Endothelial cell of umbilical vein (primary cell): ENCODE data around the gene ZNF652. TPM values are rescaled to one million over a fixed set of nuclear protein-coding genes. Genes with fewer than 3 reads are reported as not detected.

Experiments
- BruUV-seq: library from RNA; stranded (reverse); fragments of 400-500 nt; replicated peaks from 2 replicates; lab custom pipeline; 2021; lab: Mats Ljungman, UMichigan
- CTCF ChIA-PET: fragments of 300-600, 350-600 bp; sonication (Branson Sonifier 250); formaldehyde crosslinking; loops from one replicate; lab custom pipeline; 2021; ENCODE audit warnings: antibody characterized with exemption, inconsistent platforms; lab: Charles Lee
- POLR2A ChIA-PET: fragments of 300-600, 350-600 bp; sonication (Branson Sonifier 250); formaldehyde crosslinking; loops from one replicate; lab custom pipeline; 2021; ENCODE audit warnings: antibody characterized with exemption, inconsistent platforms; lab: Charles Lee
- DNase-seq: peaks from one replicate; pipeline ENCODE4 v3.0.0-alpha.2; 2011; ENCODE audit warnings: low read depth, low spot score
- FAIRE-seq: peaks from 2 replicates; lab custom pipeline; 2011; peaks lifted over from hg19 to GRCh38; lab: Jason Lieb, UNC
- H2AFZ ChIP-seq: 2 replicates; pipeline ENCODE4 v1.6.0; 2012; ENCODE audit warnings: low read depth, low read length, control low read depth, inconsistent platforms
- H3K27ac ChIP-seq: 2 replicates; pipeline ENCODE4 v1.5.1; 2011; ENCODE audit warnings: low read depth, mild to moderate bottlenecking, control low read depth, low read length, moderate library complexity; ENCODE audit not compliant: insufficient read depth
- H3K27me3 ChIP-seq, 2 experiments: 2 replicates each; pipeline versions ENCODE4 v1.6.0 to v1.6.1; 2011; ENCODE audit warnings: low read length in 2 of 2, mixed read lengths in 1 of 2; ENCODE audit not compliant: control insufficient read depth in 2 of 2, insufficient read depth in 2 of 2
- H3K36me3 ChIP-seq, 2 experiments: 2 replicates in 1 of 2; 3 replicates in 1 of 2; pipeline ENCODE4 v1.5.1; 2011; ENCODE audit warnings: low read length in 2 of 2, mild to moderate bottlenecking in 1 of 2, moderate library complexity in 1 of 2; ENCODE audit not compliant: control insufficient read depth in 2 of 2, insufficient read depth in 2 of 2; ENCODE audit errors: extremely low read depth in 1 of 2
- H3K4me1 ChIP-seq: 3 replicates; pipeline ENCODE4 v1.5.1; 2011; ENCODE audit warnings: mild to moderate bottlenecking, low read length; ENCODE audit not compliant: control insufficient read depth, insufficient read depth; ENCODE audit errors: extremely low read depth
- H3K4me2 ChIP-seq: 2 replicates; pipeline ENCODE4 v1.6.1; 2011; ENCODE audit warnings: low read length, control low read depth, mixed read lengths; ENCODE audit not compliant: insufficient read depth
- H3K4me3 ChIP-seq, 3 experiments: fragments of 200-600 bp in 1 of 3; sonication (generic), shearing (Covaris generic) in 1 of 3; replicated peaks in 1 of 3; 2 replicates each; pipeline ENCODE4 v1.5.1; 2011 to 2016; ENCODE audit warnings: control low read depth in 3 of 3, low read length in 3 of 3, mild to moderate bottlenecking in 2 of 3, inconsistent platforms in 1 of 3, low read depth in 1 of 3, moderate library complexity in 1 of 3; ENCODE audit not compliant: insufficient read depth in 1 of 3
- H3K79me2 ChIP-seq: 2 replicates; pipeline ENCODE4 v1.6.0; 2012; ENCODE audit warnings: low read length, inconsistent platforms; ENCODE audit not compliant: control insufficient read depth, insufficient read depth
- H3K9ac ChIP-seq: replicated peaks from 2 replicates; pipeline ENCODE3; 2011; ENCODE audit warnings: low read length, control low read depth; ENCODE audit not compliant: insufficient read depth; ENCODE audit errors: extremely low read depth
- H3K9me1 ChIP-seq: replicated peaks from 3 replicates; pipeline ENCODE4 v1.6.0; 2011; ENCODE audit warnings: mild to moderate bottlenecking, low read length; ENCODE audit not compliant: control insufficient read depth, insufficient read depth; ENCODE audit errors: extremely low read depth
- H3K9me3 ChIP-seq: replicated peaks from 2 replicates; pipeline ENCODE4 v1.5.1; 2012; ENCODE audit warnings: low read length, inconsistent platforms; ENCODE audit not compliant: control insufficient read depth, insufficient read depth
- H4K20me1 ChIP-seq: replicated peaks from 2 replicates; pipeline ENCODE3; 2011; ENCODE audit warnings: mild to moderate bottlenecking, low read length; ENCODE audit not compliant: control insufficient read depth, insufficient read depth; ENCODE audit errors: extremely low read depth
- CTCF ChIP-seq, 2 donors: IDR thresholded peaks; 1 replicate in 1 of 2; 2 replicates in 1 of 2; pipeline ENCODE4 v1.5.1; 2011; ENCODE audit warnings: low read length in 2 of 2, mild to moderate bottlenecking in 2 of 2, moderate library complexity in 2 of 2, control low read depth in 1 of 2, inconsistent platforms in 1 of 2, low read depth in 1 of 2; ENCODE audit not compliant: insufficient read depth in 1 of 2; ENCODE audit errors: extremely low read depth in 1 of 2
- EZH2 ChIP-seq: IDR thresholded peaks from 2 replicates; pipeline ENCODE4 v1.6.1; 2012; ENCODE audit warnings: borderline replicate concordance, low read depth, mild to moderate bottlenecking, moderate library complexity, low read length, inconsistent platforms; ENCODE audit not compliant: severe bottlenecking
- FOS ChIP-seq: IDR thresholded peaks from 2 replicates; pipeline ENCODE4 v1.6.1; 2011; ENCODE audit warnings: mild to moderate bottlenecking, low read length, moderate library complexity, borderline replicate concordance; ENCODE audit not compliant: insufficient read depth
- GATA2 ChIP-seq: IDR thresholded peaks from 2 replicates; pipeline ENCODE4 v1.7.0; 2011; ENCODE audit warnings: low read depth, mild to moderate bottlenecking, moderate library complexity, mixed read lengths, low read length; ENCODE audit not compliant: insufficient read length, insufficient read depth
- JUN ChIP-seq: IDR thresholded peaks from 2 replicates; pipeline ENCODE4 v1.6.1; 2011; ENCODE audit warnings: borderline replicate concordance, low read depth; ENCODE audit not compliant: insufficient read length, insufficient read depth
- MAX ChIP-seq: IDR thresholded peaks from 2 replicates; pipeline ENCODE4 v1.6.1; 2011; ENCODE audit not compliant: insufficient read depth, insufficient read length
- MYC ChIP-seq: IDR thresholded peaks from one replicate; pipeline ENCODE4 v1.6.1; 2011; ENCODE audit warnings: mild to moderate bottlenecking, low read depth, low read length
- POLR2A ChIP-seq: IDR thresholded peaks from 2 replicates; pipeline ENCODE4 v1.6.1; 2012; ENCODE audit warnings: low read depth, mild to moderate bottlenecking, control low read depth, low read length
- POLR2AphosphoS5 ChIP-seq: IDR thresholded peaks from 2 replicates; pipeline ENCODE4 v1.6.1; 2012; ENCODE audit warnings: low read depth, mild to moderate bottlenecking, control low read depth, low read length, moderate library complexity; ENCODE audit not compliant: insufficient read depth
- dilution Hi-C: fragments of 300-500 bp; cut with MboI; formaldehyde crosslinking; loops from one replicate; pipeline ENCODE4 v1.15.0; 2019; ENCODE audit warnings: low sequenced_read_pairs; ENCODE audit not compliant: extremely low pct_ligation_motif_present
- intact Hi-C: fragments of 100-400 bp; cut with micrococcal nuclease; formaldehyde crosslinking; loops from one replicate; pipeline ENCODE4 v1.10.0; 2022
- polyA plus RNA-seq, 4 experiments: library from polyadenylated mRNA; depleted of rRNA in 3 of 4; stranded (reverse) in 3 of 4; unstranded in 1 of 4; fragments of >200 nt; gene quantifications; 2 replicates each; pipeline versions ENCODE4 v1.2.1 to v1.2.3, GENCODE V29; 2011 to 2012; ENCODE audit warnings: missing spikeins in 1 of 4
- total RNA-seq: library from RNA; stranded (reverse); gene quantifications from 2 replicates; pipeline ENCODE4 v1.2.3, GENCODE V29; 2021

Gene ZNF652
- total and polyA plus RNA-seq, 2 donors (not counting 3 experiments of a cell fraction or from before 2014, with no cell fraction given): 6.1 to 18.6 TPM

- Histone ChIP-seq H3K9me1 (no peaks in the 10 kb centered on the region), H2AFZ (no peak overlapping the region), H3K36me3 (no peaks in the 10 kb centered on the region), H3K4me1 (no peaks in the 10 kb centered on the region), H3K79me2 (no peaks in the 10 kb centered on the region), H4K20me1 (no peaks in the 10 kb centered on the region), H3K4me2 (no peak overlapping the region), H3K27me3 (peaks cover 0 to 5% of the 10 kb centered on the region in 2 experiments), H3K27ac (no peak overlapping the region), H3K9ac (no peak overlapping the region), H3K9me3 (no peaks in the 10 kb centered on the region), H3K4me3 (no peak overlapping the region)
- intact Hi-C loops (no loop called here), dilution Hi-C loops (no loop called here)
- ChIA-PET POLR2A (no interaction called here), CTCF (no interaction called here)
- TF ChIP-seq FOS: no peak
- no peak for TF ChIP-seq POLR2AphosphoS5
- no peak for TF ChIP-seq GATA2
- no peak for TF ChIP-seq JUN
- no peak for TF ChIP-seq POLR2A
- no peak for TF ChIP-seq EZH2
- no peak for TF ChIP-seq CTCF (IDR thresholded peaks at IDR 0.05; ENCODE audit: extremely low read depth in 1 of 2, insufficient read depth in 1 of 2, low read depth in 1 of 2, low read length in 2 of 2)
- no peak for TF ChIP-seq MYC
- TF ChIP-seq MAX: no peak
- no peak for FAIRE-seq
- no TSS peak for BruUV-seq
- no peak for DNase-seq
Measured at GRCh38 chr17:49382556-49382955, 20.5 kb upstream of the ZNF652 start.
